ENCODE results near the gene PCDHB4. TPM values are rescaled to one million over a fixed set of nuclear protein-coding genes. Genes with fewer than 3 reads are reported as not detected.
"Not testable (repeated sequence)": the region's sequence is repeated elsewhere in the genome, so short reads cannot be mapped to it uniquely, and the experiment has no call there.

Gene PCDHB4
- total RNA-seq, 1 experiment from 2014 or later: 0.09 TPM

- TF ChIP-seq EZH2 (IDR thresholded peaks at IDR 0.05; ENCODE audit: low read depth): no peak
- TF ChIP-seq, protein P1, sequence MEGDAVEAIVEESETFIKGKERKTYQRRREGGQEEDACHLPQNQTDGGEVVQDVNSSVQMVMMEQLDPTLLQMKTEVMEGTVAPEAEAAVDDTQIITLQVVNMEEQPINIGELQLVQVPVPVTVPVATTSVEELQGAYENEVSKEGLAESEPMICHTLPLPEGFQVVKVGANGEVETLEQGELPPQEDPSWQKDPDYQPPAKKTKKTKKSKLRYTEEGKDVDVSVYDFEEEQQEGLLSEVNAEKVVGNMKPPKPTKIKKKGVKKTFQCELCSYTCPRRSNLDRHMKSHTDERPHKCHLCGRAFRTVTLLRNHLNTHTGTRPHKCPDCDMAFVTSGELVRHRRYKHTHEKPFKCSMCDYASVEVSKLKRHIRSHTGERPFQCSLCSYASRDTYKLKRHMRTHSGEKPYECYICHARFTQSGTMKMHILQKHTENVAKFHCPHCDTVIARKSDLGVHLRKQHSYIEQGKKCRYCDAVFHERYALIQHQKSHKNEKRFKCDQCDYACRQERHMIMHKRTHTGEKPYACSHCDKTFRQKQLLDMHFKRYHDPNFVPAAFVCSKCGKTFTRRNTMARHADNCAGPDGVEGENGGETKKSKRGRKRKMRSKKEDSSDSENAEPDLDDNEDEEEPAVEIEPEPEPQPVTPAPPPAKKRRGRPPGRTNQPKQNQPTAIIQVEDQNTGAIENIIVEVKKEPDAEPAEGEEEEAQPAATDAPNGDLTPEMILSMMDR (conservative IDR thresholded peaks at IDR 0.05): no peak
- H3K27ac ChIP-seq: no peak overlapping the region
- H3K4me3 ChIP-seq: no peak overlapping the region
- H3K4me1 ChIP-seq (replicated peaks; ENCODE audit: insufficient read depth): no peaks in the 10 kb centered on the region
- intact Hi-C loops (cut with micrococcal nuclease; ENCODE audit: unreplicated experiment): no loop called here
- H3K9me2 ChIP-seq (ENCODE audit: insufficient read depth): no peaks in the 10 kb centered on the region
- no peaks in the 10 kb centered on the region for H3K36me3 ChIP-seq (ENCODE audit: low read depth)
- no peak for DNase-seq
- no peaks in the 10 kb centered on the region for H3K27me3 ChIP-seq (ENCODE audit: insufficient read depth, low read depth)
- BruUV-seq (replicated peaks): no TSS peak
- H3K79me2 ChIP-seq (ENCODE audit: low read depth): no peaks in the 10 kb centered on the region
- ChIA-PET POLR2A (ENCODE audit: unreplicated experiment) (no interaction called here), CTCF (no interaction called here)
- no peak overlapping the region for H3K4me2 ChIP-seq
- no peaks in the 10 kb centered on the region for H3F3A ChIP-seq (ENCODE audit: insufficient read depth, low read depth)
- H2AFZ ChIP-seq: no peak overlapping the region
- H3K9me3 ChIP-seq (ENCODE audit: insufficient read depth, low read depth): no peaks in the 10 kb centered on the region
- no peaks in the 10 kb centered on the region for H4K20me1 ChIP-seq (ENCODE audit: insufficient read depth)
Measured at GRCh38 chr5:141127305-141127704, 5.7 kb downstream of the PCDHB4 start.

- H3K27me3 ChIP-seq (ENCODE audit: insufficient read depth, low read depth): no peaks in the 10 kb centered on the region
- no TSS peak for BruUV-seq (replicated peaks)
- intact Hi-C loops (cut with micrococcal nuclease; ENCODE audit: unreplicated experiment): no loop called here
- DNase-seq: no peak
- ChIA-PET POLR2A (ENCODE audit: unreplicated experiment) (no interaction called here), CTCF (no interaction called here)
- no peak within 1 kb of the TSS for H3K27ac ChIP-seq
- no peaks in the 10 kb centered on the region for H3K36me3 ChIP-seq (ENCODE audit: low read depth)
- no peaks in the 10 kb centered on the region for H3K9me3 ChIP-seq (ENCODE audit: insufficient read depth, low read depth)
- no peak within 1 kb of the TSS for H3K4me2 ChIP-seq
- no peaks in the 10 kb centered on the region for H3K79me2 ChIP-seq (ENCODE audit: low read depth)
- H3K9me2 ChIP-seq (ENCODE audit: insufficient read depth): no peaks in the 10 kb centered on the region
- no peaks in the 10 kb centered on the region for H3F3A ChIP-seq (ENCODE audit: insufficient read depth, low read depth)
- no peaks in the 10 kb centered on the region for H3K4me1 ChIP-seq (replicated peaks; ENCODE audit: insufficient read depth)
- H2AFZ ChIP-seq: no peak within 1 kb of the TSS
- no peaks in the 10 kb centered on the region for H4K20me1 ChIP-seq (ENCODE audit: insufficient read depth)
- no peak within 1 kb of the TSS for H3K4me3 ChIP-seq
- TF ChIP-seq, protein P1 (conservative IDR thresholded peaks at IDR 0.05): peak; percentile 32; the same call in 1 of the 2 replicates
- TF ChIP-seq EZH2 (IDR thresholded peaks at IDR 0.05; ENCODE audit: low read depth): no peak
Measured at GRCh38 chr5:141135030-141135717, 13.6 kb downstream of the PCDHB4 start, which contains the start of gene PCDHB5. Gene PCDHB5, plus strand, starts transcription at chr5:141135206. Its CDS starts 229 bp downstream, at chr5:141135435.

DNA sequence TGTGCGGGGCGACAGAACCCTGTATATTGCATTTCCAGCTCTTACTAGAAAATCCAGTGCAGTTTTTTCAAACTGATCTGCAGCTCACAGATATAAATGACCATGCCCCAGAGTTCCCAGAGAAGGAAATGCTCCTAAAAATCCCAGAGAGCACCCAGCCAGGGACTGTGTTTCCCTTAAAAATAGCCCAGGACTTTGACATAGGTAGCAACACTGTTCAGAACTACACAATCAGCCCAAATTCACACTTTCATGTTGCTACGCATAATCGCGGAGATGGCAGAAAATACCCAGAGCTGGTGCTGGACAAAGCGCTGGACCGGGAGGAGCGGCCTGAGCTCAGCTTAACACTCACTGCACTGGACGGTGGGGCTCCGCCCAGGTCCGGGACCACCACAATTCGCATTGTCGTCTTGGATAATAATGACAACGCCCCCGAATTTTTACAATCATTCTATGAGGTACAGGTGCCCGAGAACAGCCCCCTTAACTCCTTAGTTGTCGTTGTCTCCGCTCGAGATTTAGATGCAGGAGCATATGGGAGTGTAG lies 14.2 kb downstream of the PCDHB4 start:
- no peaks in the 10 kb centered on the region for H3K9me2 ChIP-seq (ENCODE audit: insufficient read depth)
- no peak overlapping the region for H3K4me2 ChIP-seq
- H3K9me3 ChIP-seq (ENCODE audit: insufficient read depth, low read depth): no peaks in the 10 kb centered on the region
- ChIA-PET CTCF (no interaction called here), POLR2A (ENCODE audit: unreplicated experiment) (no interaction called here)
- no peak for DNase-seq
- intact Hi-C loops (cut with micrococcal nuclease; ENCODE audit: unreplicated experiment): no loop called here
- H3K27ac ChIP-seq: no peak overlapping the region
- H3F3A ChIP-seq (ENCODE audit: insufficient read depth, low read depth): no peaks in the 10 kb centered on the region
- no peak for TF ChIP-seq EZH2 (IDR thresholded peaks at IDR 0.05; ENCODE audit: low read depth)
- TF ChIP-seq, protein P1 (conservative IDR thresholded peaks at IDR 0.05): no peak
- H3K27me3 ChIP-seq (ENCODE audit: insufficient read depth, low read depth): no peaks in the 10 kb centered on the region
- BruUV-seq (replicated peaks): no TSS peak
- no peaks in the 10 kb centered on the region for H4K20me1 ChIP-seq (ENCODE audit: insufficient read depth)
- no peak overlapping the region for H3K4me3 ChIP-seq
- H3K36me3 ChIP-seq (ENCODE audit: low read depth): no peaks in the 10 kb centered on the region
- no peaks in the 10 kb centered on the region for H3K79me2 ChIP-seq (ENCODE audit: low read depth)
- H3K4me1 ChIP-seq (replicated peaks; ENCODE audit: insufficient read depth): no peaks in the 10 kb centered on the region
- no peak overlapping the region for H2AFZ ChIP-seq

GRCh38 chr5:141137346-141137745 lies 15.7 kb downstream of the PCDHB4 start:
- H3F3A ChIP-seq (ENCODE audit: insufficient read depth, low read depth); H4K20me1 ChIP-seq (ENCODE audit: insufficient read depth); BruUV-seq (replicated peaks); H3K9me3 ChIP-seq (ENCODE audit: insufficient read depth, low read depth); CTCF ChIA-PET; H3K4me1 ChIP-seq (replicated peaks; ENCODE audit: insufficient read depth); H3K27ac ChIP-seq; H3K9me2 ChIP-seq (ENCODE audit: insufficient read depth); H3K79me2 ChIP-seq (ENCODE audit: low read depth); H2AFZ ChIP-seq; DNase-seq; H3K4me3 ChIP-seq; H3K4me2 ChIP-seq; H3K36me3 ChIP-seq (ENCODE audit: low read depth); intact Hi-C loops (cut with micrococcal nuclease; ENCODE audit: unreplicated experiment); H3K27me3 ChIP-seq (ENCODE audit: insufficient read depth, low read depth): not testable (repeated sequence)
- POLR2A ChIA-PET (ENCODE audit: unreplicated experiment): interaction anchor here (0.7 kb wide), 1 partner anchor 515 kb away, joined by 3 read pairs; no protein-coding TSS in a partner anchor
